ENCODE data around the gene CFAP52. TPM values are rescaled to one million over a fixed set of nuclear protein-coding genes. Genes with fewer than 3 reads are reported as not detected.

The CFAP52 gene
- total RNA-seq, 1 donor = 0.18 TPM

- DNase-seq (ENCODE audit: low read depth) = peak; percentile 27
- no peak overlapping the region for H3K4me3 ChIP-seq (ENCODE audit: low read depth, low read length)
- no peak for TF ChIP-seq CTCF (IDR thresholded peaks at IDR 0.05; ENCODE audit: insufficient read depth, low read length)
These were observed 40.4 kb upstream of the CFAP52 start for GRCh38 chr17:9536061-9536460.

GRCh38 chr17:9537177-9537776 lies 39.2 kb upstream of the CFAP52 start:
- TF ChIP-seq CTCF (IDR thresholded peaks at IDR 0.05; ENCODE audit: insufficient read depth, low read length) = no peak
- no peak overlapping the region for H3K4me3 ChIP-seq (ENCODE audit: low read depth, low read length)
- DNase-seq (ENCODE audit: low read depth) = no peak

GRCh38 chr17:9538626-9539025 lies 37.8 kb upstream of the CFAP52 start:
- no peak for DNase-seq (ENCODE audit: low read depth)
- no peak for TF ChIP-seq CTCF (IDR thresholded peaks at IDR 0.05; ENCODE audit: insufficient read depth, low read length)
- H3K4me3 ChIP-seq (ENCODE audit: low read depth, low read length) = no peak overlapping the region

- no peak for TF ChIP-seq CTCF (IDR thresholded peaks at IDR 0.05; ENCODE audit: insufficient read depth, low read length)
- DNase-seq (ENCODE audit: low read depth) = no peak
- H3K4me3 ChIP-seq (ENCODE audit: low read depth, low read length) = no peak overlapping the region
These were observed 34.7 kb upstream of the CFAP52 start for GRCh38 chr17:9541718-9542117.

GRCh38 chr17:9544221-9544620 lies 32.2 kb upstream of the CFAP52 start:
- no peak for TF ChIP-seq CTCF (IDR thresholded peaks at IDR 0.05; ENCODE audit: insufficient read depth, low read length)
- no peak overlapping the region for H3K4me3 ChIP-seq (ENCODE audit: low read depth, low read length)
- DNase-seq (ENCODE audit: low read depth) = no peak

- no peak overlapping the region for H3K4me3 ChIP-seq (ENCODE audit: low read depth, low read length)
- TF ChIP-seq CTCF (IDR thresholded peaks at IDR 0.05; ENCODE audit: insufficient read depth, low read length) = no peak
- no peak for DNase-seq (ENCODE audit: low read depth)
These were observed 27.2 kb upstream of the CFAP52 start for GRCh38 chr17:9549215-9549614.

GRCh38 chr17:9553181-9553580 lies 23.3 kb upstream of the CFAP52 start:
- DNase-seq (ENCODE audit: low read depth) = no peak
- H3K4me3 ChIP-seq (ENCODE audit: low read depth, low read length) = no peak overlapping the region
- TF ChIP-seq CTCF (IDR thresholded peaks at IDR 0.05; ENCODE audit: insufficient read depth, low read length) = no peak

Measured in fibroblast of the aortic adventitia (primary cell).